Measurements from ENCODE around the gene WIPF1.

GRCh38 chr2:174634130-174635014 is 36.8 kb upstream of the WIPF1 start:
- TF ChIP-seq POLR2A (IDR thresholded peaks at IDR 0.05) (no peak), POLR2AphosphoS5 (IDR thresholded peaks at IDR 0.05; ENCODE audit: insufficient read depth in 1 of 2, low read depth in 1 of 2) (no peak)
- TF ChIP-seq, protein P1, sequence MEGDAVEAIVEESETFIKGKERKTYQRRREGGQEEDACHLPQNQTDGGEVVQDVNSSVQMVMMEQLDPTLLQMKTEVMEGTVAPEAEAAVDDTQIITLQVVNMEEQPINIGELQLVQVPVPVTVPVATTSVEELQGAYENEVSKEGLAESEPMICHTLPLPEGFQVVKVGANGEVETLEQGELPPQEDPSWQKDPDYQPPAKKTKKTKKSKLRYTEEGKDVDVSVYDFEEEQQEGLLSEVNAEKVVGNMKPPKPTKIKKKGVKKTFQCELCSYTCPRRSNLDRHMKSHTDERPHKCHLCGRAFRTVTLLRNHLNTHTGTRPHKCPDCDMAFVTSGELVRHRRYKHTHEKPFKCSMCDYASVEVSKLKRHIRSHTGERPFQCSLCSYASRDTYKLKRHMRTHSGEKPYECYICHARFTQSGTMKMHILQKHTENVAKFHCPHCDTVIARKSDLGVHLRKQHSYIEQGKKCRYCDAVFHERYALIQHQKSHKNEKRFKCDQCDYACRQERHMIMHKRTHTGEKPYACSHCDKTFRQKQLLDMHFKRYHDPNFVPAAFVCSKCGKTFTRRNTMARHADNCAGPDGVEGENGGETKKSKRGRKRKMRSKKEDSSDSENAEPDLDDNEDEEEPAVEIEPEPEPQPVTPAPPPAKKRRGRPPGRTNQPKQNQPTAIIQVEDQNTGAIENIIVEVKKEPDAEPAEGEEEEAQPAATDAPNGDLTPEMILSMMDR (IDR thresholded peaks at IDR 0.05): no peak
